ENCODE data around the gene TMC1.
"Not testable (repeated sequence)": the region's sequence is repeated elsewhere in the genome, so short reads cannot be mapped to it uniquely, and the experiment has no call there.

TMC1 gene

DNA sequence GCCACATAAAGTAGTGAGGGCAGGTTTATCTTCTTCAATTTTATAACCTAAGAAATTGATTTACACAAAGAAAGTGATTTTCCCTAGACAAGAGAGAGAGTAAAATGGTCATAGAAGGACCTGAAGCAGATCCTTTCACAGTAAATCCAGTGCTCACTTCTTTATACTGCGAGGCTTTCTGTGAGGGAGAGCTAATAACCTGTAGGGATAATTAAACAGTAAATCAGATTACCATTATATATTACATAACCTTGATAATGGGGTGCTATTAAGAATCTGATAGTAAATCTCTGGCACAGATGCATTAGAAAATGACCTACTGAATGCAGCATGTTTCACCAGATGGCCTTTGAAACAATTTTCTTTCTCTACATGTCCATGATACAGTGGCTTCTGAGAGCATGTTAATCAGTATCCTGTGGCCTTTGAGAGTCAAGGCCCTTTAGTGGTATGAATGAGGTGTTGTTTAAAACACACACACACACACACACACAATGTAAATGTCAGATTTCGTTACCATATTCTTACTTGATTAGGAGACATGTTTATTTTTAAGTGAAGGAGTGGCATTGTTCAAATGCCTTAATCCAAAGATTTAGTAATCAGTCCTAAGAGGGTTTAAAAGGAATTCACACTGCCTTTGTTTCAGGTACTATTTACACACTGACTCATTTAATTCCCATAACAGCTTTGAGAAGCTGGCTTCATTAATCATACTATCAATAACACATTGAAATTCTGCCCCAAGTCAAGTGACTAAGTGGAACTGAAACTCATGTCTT is 306.7 kb downstream of the TMC1 start:
- no peak for DNase-seq

DNA sequence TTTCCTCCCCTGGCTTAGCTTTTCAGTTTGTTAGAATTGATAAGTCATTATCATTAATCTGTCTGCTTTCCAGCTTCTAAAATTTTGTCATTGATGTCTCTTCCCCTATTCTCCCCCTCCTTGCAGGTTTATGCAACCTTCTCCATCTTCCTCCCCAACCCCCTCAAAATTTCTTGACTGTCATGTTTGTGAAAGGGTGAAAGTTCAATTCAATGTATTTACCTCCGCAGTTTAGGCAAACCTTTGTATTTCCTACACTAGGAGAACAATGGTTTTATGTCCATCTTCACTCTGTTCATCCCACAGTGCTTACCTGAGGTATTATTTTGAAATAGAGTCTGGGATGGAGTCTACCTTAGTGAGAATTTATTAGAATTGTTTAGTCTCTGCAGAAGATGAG is 313.6 kb downstream of the TMC1 start:
- no peak for DNase-seq

DNA sequence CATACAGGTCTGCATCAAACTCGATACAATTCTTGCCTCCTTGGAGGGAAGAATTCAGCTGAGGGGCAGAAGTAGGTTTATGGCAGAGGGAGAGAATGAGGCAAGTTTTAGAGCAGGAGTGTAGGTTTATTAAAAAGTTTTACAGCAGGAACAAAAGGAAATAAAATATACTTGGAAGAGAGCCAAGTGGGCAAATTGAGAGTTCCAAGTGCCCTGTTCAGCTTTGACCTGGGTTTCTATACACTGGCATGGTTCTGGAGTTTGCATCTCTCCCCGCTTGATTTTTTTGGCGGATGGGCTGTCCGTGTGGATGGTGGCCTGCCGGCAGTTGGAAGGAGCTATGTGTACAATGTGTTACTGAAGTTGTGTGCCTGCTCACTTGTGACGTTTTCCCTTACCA is 315.4 kb downstream of the TMC1 start:
- no peak for DNase-seq

DNA sequence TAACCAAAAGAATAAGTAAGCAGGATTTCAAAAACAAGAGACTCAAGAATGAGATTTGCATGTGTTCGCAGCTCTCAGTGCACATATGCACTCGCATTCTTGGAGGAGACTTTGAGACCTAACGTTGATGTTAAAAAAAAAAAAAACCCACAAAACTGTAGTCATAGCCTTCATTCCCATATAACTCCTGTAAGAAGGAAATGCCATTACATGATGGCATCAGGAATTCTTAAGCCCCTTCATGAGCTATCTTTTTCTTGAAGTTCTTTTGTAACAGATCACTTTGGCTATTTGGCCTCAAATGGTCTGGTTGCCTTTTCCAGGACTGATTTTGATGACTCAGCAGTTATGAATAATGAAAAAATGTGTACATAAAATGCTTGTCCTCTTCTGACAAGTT is 317.7 kb downstream of the TMC1 start:
- no peak for DNase-seq

DNA sequence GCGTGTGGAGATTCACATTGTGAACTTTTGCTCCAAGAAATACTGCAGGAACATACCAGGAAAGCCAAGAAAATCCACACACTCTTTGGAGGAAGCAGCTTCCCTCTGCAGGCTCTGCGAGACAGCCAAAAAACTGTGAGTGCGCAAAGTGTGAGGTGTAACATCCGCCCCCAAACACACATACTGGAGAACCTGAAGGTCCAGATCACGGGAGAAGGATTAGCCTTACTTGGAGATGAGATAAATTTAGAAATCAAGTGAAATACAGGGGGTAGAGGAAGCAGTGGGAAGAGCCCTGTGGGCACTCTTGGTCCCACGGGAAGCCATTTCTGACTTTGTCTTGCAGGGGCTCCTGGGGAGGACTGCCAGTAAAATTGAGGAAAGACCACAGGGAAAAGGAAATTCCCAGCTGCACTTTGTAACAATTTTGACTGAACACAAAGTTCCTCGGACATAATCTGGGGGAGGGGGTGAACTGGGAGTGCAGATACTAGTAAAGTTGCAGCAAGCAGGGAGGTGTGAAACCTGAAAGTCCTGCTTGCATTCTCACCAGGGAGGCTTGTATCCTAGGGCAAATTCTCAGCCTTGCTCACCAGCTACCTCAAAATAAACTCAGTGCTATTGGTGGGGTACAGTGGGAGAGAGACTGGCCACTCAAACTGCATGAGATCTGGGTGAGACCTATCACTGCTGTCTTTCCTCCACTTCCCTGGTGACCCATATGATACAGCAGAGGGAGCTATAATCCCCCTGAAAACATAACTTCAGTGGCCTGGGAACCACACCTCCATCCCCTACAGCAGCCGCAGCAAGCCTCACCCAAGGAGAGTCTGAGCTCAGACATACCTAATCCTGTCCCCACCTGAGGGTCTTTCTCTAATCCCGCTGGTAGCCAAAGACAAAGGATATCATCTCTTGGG is 322.4 kb downstream of the TMC1 start:
- no peak for DNase-seq

DNA sequence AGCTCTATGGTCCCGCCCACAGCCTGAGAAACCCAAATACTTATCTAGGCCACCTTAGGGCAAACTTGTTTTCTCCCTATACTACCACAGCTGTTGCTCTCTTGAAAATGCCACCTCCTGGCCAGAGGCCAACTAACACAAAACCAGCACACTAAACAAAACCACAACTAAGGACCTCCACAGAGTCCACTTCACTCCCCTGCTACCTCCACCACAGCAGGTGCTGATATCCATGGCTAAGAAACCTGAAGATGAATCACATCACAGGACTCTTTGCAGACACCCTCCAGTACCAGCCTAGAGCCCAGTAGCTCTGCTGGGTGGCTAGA is 323.0 kb downstream of the TMC1 start:
- DNase-seq: no peak

DNA sequence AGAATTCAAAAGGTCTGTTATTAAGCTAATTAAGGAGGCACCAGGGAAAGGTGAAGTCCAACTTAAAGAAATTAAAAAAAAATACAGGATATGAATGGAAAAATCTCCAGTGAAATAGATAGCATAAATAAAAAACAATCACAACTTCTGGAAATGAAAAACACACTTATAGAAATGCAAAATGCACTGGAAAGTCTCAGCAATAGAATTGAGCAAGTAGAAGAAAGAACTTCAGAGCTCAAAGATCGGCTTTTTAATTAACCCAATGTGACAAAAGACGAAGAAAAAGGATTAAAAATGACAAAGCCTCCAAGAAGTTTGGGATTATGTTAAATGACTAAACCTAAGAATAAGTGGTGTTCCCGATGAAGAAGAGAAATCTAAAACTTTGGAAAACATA is 323.6 kb downstream of the TMC1 start:
- DNase-seq: not testable (repeated sequence)

DNA sequence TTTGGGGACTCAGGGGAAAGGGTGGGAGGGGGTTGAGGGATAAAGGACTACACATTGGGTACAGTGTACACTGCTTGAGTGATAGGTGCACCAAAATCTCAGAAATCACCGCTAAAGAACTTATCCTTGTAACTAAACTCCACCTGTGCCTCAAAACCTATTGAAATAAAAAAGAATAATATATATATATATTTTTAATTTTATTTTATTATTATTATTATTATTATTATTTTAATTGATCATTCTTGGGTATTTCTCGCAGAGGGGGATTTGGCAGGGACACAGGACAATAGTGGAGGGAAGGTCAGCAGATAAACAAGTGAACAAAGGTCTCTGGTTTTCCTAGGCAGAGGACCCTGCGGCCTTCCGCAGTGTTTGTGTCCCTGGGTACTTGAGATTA is 328.8 kb downstream of the TMC1 start:
- not testable (repeated sequence) for DNase-seq

DNA sequence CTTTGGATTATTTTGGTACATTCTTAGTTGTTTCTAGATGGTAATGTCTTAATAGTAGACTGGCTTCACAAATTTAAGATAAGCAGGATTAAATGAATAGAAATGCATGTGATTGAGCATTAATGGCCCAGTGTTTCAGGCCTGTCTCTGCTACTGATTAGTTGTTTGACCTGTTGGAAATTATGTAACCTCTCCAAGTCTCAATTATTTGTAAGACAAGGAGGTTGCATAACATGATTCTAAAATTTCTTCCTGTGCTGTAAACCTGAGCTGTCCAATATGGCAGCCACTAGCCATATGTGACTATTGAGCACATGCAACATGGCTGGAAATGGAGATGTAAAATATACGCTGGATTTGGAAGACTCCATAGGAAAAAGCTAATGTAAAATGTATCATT is 333.9 kb downstream of the TMC1 start:
- DNase-seq: no peak

DNA sequence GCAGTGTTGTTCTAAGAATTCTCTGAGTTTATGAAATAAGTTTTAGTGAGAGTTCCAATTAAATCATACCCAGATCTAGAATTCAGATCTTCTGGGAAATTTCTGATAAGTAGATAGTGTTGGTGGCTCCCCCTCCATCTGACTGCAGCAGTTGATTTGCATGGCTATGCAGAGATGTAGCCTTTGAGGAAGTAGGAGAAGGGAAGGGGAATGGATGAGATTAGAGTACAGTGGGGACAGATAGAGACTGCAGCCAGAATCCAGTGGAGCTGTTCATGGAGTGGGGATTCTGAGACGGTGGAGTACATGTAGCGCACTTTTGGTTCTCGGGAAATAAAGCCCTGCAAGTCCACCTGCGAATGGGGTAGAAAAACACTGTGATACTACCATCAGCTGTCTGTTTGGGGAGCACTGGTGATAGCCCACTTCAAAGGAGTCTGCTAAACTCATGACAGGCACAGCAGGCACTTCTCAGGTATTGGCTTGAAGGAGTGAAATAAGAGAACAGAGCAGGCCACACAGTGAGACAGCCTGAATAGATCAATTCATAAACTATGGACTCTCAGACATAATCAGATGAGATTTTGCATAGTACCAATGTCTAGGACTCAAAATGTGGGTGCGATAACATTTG is 334.6 kb downstream of the TMC1 start:
- no peak for DNase-seq

DNA sequence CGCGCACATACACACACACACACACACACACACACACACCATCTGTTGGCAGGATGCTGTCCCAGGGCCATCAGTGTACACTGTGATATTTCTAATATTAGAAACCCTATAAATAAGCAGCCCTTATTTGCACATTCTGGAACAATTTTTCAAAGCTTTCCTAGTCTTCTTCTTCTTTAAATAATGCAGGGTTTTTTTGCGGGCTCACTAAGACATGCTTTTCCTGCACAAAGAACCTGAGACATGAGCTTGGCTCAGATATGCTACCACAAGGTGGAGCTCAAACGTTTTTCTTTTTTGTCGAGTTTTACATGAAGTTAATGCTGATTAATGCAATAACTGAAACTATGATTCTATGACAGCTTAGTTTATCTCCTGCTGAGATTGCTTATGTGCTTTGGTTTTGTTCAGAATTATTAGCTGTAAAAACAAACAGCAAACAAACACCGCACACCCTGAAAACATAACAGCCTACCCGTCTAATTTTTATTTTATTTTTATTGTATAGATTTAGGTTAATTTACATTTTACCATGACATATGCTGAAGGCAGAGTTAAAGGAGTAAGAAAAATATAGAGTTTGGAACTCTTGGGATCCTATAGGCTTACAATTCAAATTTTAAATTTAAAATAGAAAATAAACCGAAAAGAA is 335.7 kb downstream of the TMC1 start:
- DNase-seq: no peak

DNA sequence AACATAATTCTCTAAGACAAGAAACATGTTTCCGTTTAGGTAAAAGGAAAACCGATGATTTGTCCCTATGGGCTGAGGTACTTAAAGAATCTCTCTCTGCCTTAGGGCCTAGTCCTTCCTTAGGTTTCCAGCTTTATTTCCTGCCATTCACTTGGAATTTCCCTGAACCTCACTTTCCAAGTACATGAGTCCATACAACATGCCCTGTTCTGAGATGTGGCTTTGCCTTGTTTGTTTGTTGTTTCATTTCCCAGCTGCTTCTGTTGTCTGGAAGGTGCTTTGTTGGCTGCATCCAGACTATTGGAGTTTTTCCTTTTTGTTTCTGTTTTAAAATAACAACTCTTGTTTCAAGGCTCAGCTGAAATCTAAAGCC is 336.2 kb downstream of the TMC1 start:
- DNase-seq: no peak

DNA sequence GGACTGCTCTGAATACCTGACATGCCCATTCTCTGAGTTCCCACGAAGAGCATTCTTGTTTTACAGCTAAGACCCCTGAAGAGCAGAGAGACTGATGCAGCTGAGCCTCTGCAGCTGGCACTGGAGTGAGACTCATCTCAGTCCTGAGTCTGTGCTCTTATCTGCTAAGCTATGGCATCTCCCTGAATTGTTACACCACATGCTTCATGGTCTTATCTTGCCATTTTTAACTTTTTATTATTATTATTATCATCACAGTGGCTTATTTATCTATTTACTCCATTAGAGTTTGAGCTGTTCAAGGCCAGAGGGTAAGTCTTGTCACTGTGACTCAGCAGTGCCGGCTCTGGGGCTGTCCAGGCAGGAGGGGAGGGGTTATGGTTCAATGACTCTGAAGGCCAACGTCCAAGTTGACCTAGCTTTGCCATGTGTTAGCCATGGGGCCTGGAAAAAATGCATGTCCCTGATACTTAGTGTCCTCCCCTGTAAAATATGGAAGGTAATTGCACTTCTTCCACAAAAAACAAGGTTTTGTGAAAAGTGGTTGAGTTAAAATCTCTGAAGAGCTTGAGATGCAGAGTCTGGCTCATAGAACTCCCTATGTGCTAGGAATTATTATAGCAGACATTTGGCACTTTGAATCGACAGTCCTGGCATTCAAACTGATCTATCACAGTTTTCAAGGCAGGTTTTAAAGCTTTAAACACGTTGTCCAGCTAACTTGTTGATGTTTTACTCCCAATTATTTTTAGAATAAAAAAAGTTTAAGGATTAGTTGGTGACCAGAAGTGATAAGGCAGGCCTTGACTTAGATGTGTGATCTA is 336.9 kb downstream of the TMC1 start:
- DNase-seq: no peak

DNA sequence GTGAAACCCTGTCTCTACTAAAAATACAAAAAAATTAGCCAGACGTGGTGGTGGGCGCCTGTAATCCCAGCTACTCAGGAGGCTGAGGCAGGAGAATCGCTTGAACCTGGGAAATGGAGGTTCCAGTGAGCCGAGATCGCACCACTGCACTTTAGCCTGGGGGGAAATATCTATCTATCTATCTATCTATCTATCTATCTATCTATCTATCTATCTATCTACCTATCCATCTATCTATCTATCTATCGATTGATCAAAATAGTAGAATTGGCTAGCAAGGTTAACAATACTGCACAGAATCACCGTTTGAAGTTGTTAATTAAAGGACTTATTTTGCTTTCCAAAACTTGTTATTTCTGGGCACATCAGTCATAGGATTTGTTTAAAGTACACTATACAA is 341.4 kb downstream of the TMC1 start:
- not testable (repeated sequence) for DNase-seq

DNA sequence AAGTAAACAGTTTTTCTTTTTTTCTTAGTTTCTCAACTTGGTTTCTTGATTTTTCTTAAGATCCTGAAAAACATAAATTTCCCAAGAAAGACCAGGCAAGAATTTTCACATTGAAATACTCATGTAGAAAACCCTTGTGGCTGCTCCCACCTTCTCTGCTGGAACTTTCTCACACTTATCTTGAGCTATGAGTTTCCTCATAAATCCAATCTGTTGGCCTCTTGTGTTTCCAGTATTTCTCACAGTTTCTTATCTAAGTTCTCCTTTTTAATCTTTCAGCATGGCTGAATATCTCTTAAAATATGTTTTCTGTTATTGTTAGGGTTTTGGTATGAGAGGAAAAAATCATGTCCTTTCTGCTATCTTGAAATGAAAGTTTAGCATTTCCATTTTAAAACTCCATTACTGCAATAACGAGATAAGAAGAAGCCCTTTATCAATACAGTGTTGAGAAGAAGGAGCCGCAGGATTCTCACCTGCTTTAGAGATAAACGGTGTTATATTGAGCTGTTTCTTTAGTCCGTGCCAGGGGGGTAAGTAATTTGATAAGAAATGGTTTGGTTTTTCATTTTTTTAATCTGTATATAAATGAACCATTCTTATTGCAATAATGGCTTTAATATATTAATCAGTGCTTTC is 342.2 kb downstream of the TMC1 start:
- no peak for DNase-seq

DNA sequence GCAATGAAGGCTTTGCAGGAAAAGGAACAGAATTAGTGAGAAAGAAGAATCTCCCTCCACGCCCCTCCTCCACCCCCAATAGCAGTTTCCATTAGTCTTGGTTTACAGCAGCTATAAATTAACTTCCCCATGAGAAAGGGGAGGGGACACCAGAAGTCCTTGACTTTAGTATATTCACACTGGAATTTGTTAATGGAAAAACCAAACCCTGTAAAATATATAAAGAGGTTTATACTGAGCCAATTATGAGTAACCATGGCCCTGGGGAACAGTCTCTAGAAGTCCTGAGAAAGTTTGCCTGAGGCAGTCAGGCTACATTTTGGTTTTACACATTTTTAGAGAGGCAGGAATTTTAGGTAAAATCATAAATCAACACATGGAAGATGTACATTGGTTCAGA is 342.9 kb downstream of the TMC1 start:
- DNase-seq: no peak

DNA sequence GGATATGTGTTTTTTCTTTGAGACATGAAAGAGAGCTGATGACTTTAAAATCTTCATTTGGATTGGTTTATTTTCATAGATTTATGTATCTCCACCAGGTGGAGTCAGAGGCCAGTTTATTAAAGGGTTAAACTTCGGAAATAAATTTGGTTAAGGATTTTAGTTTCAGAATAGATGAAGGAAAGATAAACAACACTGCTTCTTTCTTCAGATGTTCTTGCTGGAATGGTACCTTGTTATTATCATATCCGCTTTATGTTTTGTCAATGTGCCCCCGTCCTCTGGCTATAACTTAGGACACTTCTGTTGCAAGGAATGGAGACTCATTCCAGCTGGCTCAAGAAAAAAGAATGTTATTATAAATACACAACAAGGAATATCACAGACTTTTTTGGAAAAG is 350.3 kb downstream of the TMC1 start:
- no peak for DNase-seq

DNA sequence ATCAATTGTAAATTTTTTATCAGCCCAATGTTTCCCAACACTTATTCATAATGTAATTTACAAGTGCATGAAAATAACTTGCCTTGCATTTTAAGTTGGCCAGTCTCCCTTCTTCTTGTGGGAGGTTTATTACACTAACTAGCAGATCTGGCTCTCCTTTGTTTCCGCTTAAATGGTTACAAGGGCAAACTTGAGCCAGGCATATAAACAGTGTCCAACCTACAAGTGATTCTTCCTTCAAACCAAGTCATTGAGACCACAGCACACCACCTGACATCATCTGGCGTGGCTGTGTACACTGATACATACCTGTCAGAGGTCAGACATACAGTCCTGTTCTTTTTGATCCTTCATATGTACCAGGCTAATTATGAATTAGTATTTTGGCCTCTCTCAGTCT is 351.3 kb downstream of the TMC1 start:
- DNase-seq: no peak

DNA sequence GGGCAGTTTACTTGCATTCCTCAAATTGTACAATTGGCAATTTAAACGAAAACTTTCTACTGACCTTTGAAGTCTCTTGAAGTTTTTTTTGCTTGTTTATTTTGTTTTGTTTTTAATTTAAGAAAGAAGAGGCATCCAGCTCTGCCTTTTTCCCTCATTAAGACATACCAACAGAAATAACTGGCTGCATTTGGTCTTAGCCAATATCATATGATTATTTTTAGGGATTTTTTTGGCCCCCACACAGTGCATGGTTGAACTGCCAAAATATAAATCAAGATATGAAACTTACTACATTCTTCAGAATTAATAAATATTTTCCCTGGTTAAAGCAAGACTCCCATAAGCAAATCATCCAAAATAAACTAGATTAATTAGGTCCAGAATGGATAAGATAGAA is 352.0 kb downstream of the TMC1 start:
- no peak for DNase-seq

DNA sequence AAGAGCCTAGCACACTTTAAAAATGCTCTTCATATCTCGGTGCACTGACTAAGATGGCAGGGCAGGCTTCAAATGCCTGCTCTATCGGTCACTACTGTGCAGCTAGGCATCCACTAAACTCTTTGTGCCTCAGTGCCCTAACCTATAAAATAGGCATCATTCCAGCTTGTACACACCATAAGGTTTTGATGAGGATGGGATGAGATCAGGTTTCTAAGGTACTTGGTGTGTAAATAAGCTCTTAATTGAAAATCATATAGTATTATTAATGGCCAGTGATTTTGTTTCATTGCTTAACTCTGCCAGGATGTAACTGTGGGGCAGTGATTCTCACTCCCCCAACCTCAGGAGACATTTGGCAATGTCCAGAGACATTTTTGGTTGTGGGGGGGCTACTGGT is 352.9 kb downstream of the TMC1 start:
- DNase-seq: no peak

DNA sequence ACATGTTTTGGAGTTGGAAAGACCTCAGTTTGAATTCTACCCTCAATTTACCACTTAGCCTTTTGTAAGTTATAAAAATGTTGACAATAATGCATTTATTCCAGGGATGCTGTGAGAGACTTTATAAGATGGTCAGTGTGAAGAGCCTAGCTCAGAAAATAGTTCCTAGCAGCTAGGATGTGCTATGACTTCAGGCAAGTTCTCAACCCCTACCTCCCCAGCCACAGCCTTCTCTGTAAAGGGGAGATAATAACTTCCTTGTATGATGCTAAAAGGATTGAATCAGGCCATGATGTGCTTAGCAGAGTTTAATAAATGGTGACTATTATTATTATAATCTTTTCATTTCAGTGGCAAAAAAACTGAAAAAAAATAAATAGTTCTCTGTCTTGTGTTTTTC is 353.8 kb downstream of the TMC1 start:
- DNase-seq: no peak

DNA sequence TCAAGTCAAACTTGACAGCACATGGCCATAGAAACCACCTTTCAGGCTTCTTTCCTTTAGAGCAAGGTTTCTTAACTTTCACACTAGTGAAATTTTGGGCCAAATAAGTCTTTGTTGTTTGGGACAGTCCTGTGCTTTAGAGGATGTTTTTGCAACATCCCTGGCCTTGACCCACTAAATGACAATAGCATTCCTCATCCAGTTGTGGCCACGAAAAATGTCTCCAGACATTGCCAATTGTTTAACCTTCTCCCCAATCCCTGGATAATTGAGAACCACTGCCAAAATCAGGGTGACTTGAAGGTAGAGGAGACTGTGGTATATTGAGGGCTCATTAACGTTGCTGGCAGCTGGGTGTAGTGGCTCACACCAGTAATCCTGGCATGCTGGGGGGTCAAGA is 359.4 kb downstream of the TMC1 start:
- DNase-seq: no peak
